Esophagus muscularis mucosa (tissue), 4 donors: Measurements from ENCODE around the gene TXNDC5. TPM values are rescaled to one million over a fixed set of nuclear protein-coding genes. Genes with fewer than 3 reads are reported as not detected.

Experiments used
- DNase-seq: peaks from one replicate; pipeline ENCODE4 v3.0.0-alpha.2; 2017; ENCODE audit errors: extremely low spot score
- H3K27ac ChIP-seq, 4 donors: fragments of 200-600 bp; sonication (generic); replicated peaks in 1 of 4; 1 replicate in 3 of 4; 2 replicates in 1 of 4; pipeline ENCODE4 v1.5.1; 2016 to 2019; ENCODE audit warnings: mild to moderate bottlenecking in 1 of 4
- H3K27me3 ChIP-seq, 4 donors: fragments of 200-600 bp; sonication (generic); one replicate each; pipeline versions ENCODE4 v1.5.1 to v1.6.0; 2016 to 2019
- H3K36me3 ChIP-seq, 4 donors: fragments of 200-600 bp; sonication (generic); one replicate each; pipeline ENCODE4 v1.5.1; 2016 to 2019
- H3K4me1 ChIP-seq, 4 donors: fragments of 200-600 bp; sonication (generic); one replicate each; pipeline ENCODE4 v1.5.1; 2016 to 2019
- H3K4me3 ChIP-seq, 4 donors: fragments of 200-600 bp; sonication (generic); 1 replicate in 2 of 4; 2 replicates in 2 of 4; pipeline ENCODE4 v1.5.1; 2016 to 2019; ENCODE audit warnings: mild to moderate bottlenecking in 4 of 4, moderate library complexity in 1 of 4
- H3K9me3 ChIP-seq, 4 donors: fragments of 200-600 bp; sonication (generic); 1 replicate in 3 of 4; 2 replicates in 1 of 4; pipeline ENCODE4 v1.5.1; 2016 to 2019
- CTCF ChIP-seq, 3 experiments: fragments of 200-600 bp in 2 of 3; fragments of 450-650 bp in 1 of 3; sonication (generic) in 2 of 3; IDR thresholded peaks; one replicate each; pipeline ENCODE4 v1.5.1; 2017 to 2019; ENCODE audit warnings: antibody characterized with exemption in 3 of 3, mild to moderate bottlenecking in 2 of 3, moderate library complexity in 1 of 3
- EP300 ChIP-seq: sonication (generic); formaldehyde crosslinking; IDR thresholded peaks from one replicate; pipeline ENCODE4 v1.6.1; 2017; ENCODE audit warnings: antibody characterized with exemption
- POLR2A ChIP-seq: fragments of 450-650 bp; IDR thresholded peaks from one replicate; pipeline ENCODE4 v1.6.1; 2017; ENCODE audit warnings: antibody characterized with exemption, moderate library complexity, mild to moderate bottlenecking, low read depth
- POLR2AphosphoS5 ChIP-seq, 2 donors: sonication (generic); formaldehyde crosslinking; IDR thresholded peaks; one replicate each; pipeline ENCODE4 v1.6.1; 2017; ENCODE audit warnings: antibody characterized with exemption in 2 of 2
- WGBS: methylation state at CpG from one replicate; pipeline ENCODE4 v1.1.5; 2018; 5-methylcytosine and 5-hydroxymethylcytosine counted together
- intact Hi-C: fragments of 100-400 bp; cut with DNase I; formaldehyde crosslinking; loops from one replicate; pipeline ENCODE4 v1.15.1; 2023
- total RNA-seq, 4 donors: library from RNA; depleted of rRNA; stranded (reverse); fragments of >200 nt; gene quantifications; one replicate each; pipeline versions ENCODE4 v1.1.0 to v1.2.1, GENCODE V29; 2016

Gene TXNDC5
- total RNA-seq, 4 donors from 2014 or later = 61.5 to 116 (median 99.0) TPM

- H3K27me3 ChIP-seq = no peaks in the 10 kb centered on the region
- intact Hi-C loops = loop anchor here (2.0 to 5.0 kb wide), 4 partner anchors 79 to 192 kb away; partner anchors contain the start of gene BLOC1S5
- TF ChIP-seq CTCF (IDR thresholded peaks at IDR 0.05) (no peak), POLR2A (no peak), EP300 (no peak), POLR2AphosphoS5 (IDR thresholded peaks at IDR 0.05) (no peak)
- DNase-seq = no peak
- 84% methylated on average over 8 of the region's 8 CpGs for WGBS
- H3K36me3 ChIP-seq = no peaks in the 10 kb centered on the region
- H3K9me3 ChIP-seq = no peaks in the 10 kb centered on the region
- H3K4me1 ChIP-seq = peaks cover 15 to 26% (median 24%) of the 10 kb centered on the region in 4 donors
- H3K27ac ChIP-seq = peak overlapping the region in 1 of 4 donors; percentile 36
- H3K4me3 ChIP-seq = no peak overlapping the region
These were observed 2.3 kb upstream of the TXNDC5 start for GRCh38 chr6:7912736-7913517.

- WGBS = 75% methylated on average over 6 of the region's 6 CpGs
- intact Hi-C loops = loop anchor here (2.0 to 5.0 kb wide), 4 partner anchors 80 to 191 kb away; partner anchors contain the start of gene BLOC1S5
- Histone ChIP-seq H3K4me3 (no peak overlapping the region), H3K27me3 (no peaks in the 10 kb centered on the region), H3K36me3 (no peaks in the 10 kb centered on the region), H3K4me1 (peaks cover 23 to 30% (median 24%) of the 10 kb centered on the region in 4 donors), H3K27ac (peak overlapping the region in 3 of 4 donors; percentile 22 to 88 (median 87)), H3K9me3 (no peaks in the 10 kb centered on the region)
- no peak for TF ChIP-seq POLR2A
- TF ChIP-seq CTCF (IDR thresholded peaks at IDR 0.05) = no peak
- no peak for TF ChIP-seq EP300
- TF ChIP-seq POLR2AphosphoS5 (IDR thresholded peaks at IDR 0.05) = peak; percentile 10 to 43
- no peak for DNase-seq
These were observed 1.4 kb upstream of the TXNDC5 start for GRCh38 chr6:7912024-7912423.

- no peaks in the 10 kb centered on the region for H3K27me3 ChIP-seq
- WGBS = 90% methylated on average over 2 of the region's 11 CpGs
- H3K27ac ChIP-seq = peak overlapping the region; percentile 77 to 88 (median 86)
- intact Hi-C loops = loop anchor here (5.0 kb wide), 3 partner anchors 81 to 151 kb away; partner anchors contain the start of gene BLOC1S5
- peaks cover 23 to 30% (median 25%) of the 10 kb centered on the region in 4 donors for H3K4me1 ChIP-seq
- H3K4me3 ChIP-seq = peak overlapping the region; percentile 77 to 97 (median 92)
- TF ChIP-seq POLR2A (no peak), EP300 (no peak), POLR2AphosphoS5 (IDR thresholded peaks at IDR 0.05) (no peak), CTCF (IDR thresholded peaks at IDR 0.05) (no peak)
- H3K9me3 ChIP-seq = no peaks in the 10 kb centered on the region
- no peaks in the 10 kb centered on the region for H3K36me3 ChIP-seq
- no peak for DNase-seq
These were observed 747 bp upstream of the TXNDC5 start for GRCh38 chr6:7911345-7911725.

DNA sequence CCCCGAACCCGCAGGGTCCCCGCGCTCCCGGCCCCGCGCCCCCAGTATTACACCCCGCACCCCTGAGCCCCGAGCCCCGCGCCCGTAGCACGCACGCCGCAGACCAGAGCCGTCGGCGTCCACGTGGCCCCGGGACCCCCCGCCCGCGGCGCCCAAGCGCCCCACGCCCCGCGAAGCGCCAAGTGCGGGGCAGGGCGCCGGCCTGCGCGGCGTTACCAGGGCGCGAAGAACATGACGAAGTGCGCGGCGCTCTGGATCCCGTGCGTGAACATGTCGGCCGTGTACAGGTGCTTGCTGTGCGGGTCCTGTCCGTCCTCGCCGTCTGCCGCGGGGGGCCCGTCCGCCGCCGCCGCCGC, 312 bp downstream of the TXNDC5 start:
- Histone ChIP-seq H3K9me3 (no peaks in the 10 kb centered on the region), H3K27me3 (no peaks in the 10 kb centered on the region), H3K4me1 (peaks cover 26 to 33% (median 27%) of the 10 kb centered on the region in 4 donors), H3K27ac (peak overlapping the region; percentile 66 to 87 (median 80)), H3K36me3 (no peaks in the 10 kb centered on the region), H3K4me3 (peak overlapping the region; percentile 77 to 97 (median 92))
- DNase-seq = no peak
- intact Hi-C loops = loop anchor here (5.0 kb wide), 3 partner anchors 82 to 152 kb away; partner anchors contain the start of gene BLOC1S5
- TF ChIP-seq POLR2AphosphoS5 (IDR thresholded peaks at IDR 0.05) (no peak), POLR2A (no peak), CTCF (IDR thresholded peaks at IDR 0.05) (no peak), EP300 (no peak)
- WGBS = no CpG with 5 or more reads among the region's 57 CpGs
